ENCODE data around the gene KRT85.

DNA sequence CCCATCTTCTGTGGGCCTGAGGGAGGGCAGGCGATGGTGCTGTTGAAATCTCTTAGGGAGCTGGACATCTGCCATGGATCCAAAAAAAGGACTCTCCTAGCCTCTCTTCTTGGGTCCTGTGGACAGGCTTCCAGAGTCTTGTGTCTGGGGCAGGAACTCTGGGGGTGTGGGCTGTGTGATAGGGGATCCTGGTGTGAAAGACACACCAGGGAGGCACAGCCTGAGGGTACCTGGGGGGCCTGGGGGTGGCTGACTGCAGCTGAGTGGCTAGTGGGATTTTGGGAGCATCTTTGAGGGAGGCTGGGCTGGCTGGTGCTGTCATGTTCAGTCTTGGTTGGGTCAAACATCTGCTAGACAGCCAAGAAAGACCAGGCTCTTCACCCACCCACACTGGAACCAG lies 44.3 kb downstream of the KRT85 start:
- TF ChIP-seq, protein P1, sequence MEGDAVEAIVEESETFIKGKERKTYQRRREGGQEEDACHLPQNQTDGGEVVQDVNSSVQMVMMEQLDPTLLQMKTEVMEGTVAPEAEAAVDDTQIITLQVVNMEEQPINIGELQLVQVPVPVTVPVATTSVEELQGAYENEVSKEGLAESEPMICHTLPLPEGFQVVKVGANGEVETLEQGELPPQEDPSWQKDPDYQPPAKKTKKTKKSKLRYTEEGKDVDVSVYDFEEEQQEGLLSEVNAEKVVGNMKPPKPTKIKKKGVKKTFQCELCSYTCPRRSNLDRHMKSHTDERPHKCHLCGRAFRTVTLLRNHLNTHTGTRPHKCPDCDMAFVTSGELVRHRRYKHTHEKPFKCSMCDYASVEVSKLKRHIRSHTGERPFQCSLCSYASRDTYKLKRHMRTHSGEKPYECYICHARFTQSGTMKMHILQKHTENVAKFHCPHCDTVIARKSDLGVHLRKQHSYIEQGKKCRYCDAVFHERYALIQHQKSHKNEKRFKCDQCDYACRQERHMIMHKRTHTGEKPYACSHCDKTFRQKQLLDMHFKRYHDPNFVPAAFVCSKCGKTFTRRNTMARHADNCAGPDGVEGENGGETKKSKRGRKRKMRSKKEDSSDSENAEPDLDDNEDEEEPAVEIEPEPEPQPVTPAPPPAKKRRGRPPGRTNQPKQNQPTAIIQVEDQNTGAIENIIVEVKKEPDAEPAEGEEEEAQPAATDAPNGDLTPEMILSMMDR (IDR thresholded peaks at IDR 0.05; ENCODE audit: low read length): no peak
- TF ChIP-seq EZH2phosphoT487 (IDR thresholded peaks at IDR 0.05; ENCODE audit: low read length) (no peak), EZH2 (optimal IDR thresholded peaks at IDR 0.05; ENCODE audit: low read depth, low read length) (no peak)
